Activated T-cell treated with anti-CD3 and anti-CD28 coated beads for 4 hours (primary cell): ENCODE results near the gene THAP4.
"Not testable (repeated sequence)": the region's sequence is repeated elsewhere in the genome, so short reads cannot be mapped to it uniquely, and the experiment has no call there.

ENCODE experiments used
- DNase-seq: peaks from one replicate; pipeline ENCODE4 v3.0.0-alpha.2; 2020

The THAP4 gene

DNA sequence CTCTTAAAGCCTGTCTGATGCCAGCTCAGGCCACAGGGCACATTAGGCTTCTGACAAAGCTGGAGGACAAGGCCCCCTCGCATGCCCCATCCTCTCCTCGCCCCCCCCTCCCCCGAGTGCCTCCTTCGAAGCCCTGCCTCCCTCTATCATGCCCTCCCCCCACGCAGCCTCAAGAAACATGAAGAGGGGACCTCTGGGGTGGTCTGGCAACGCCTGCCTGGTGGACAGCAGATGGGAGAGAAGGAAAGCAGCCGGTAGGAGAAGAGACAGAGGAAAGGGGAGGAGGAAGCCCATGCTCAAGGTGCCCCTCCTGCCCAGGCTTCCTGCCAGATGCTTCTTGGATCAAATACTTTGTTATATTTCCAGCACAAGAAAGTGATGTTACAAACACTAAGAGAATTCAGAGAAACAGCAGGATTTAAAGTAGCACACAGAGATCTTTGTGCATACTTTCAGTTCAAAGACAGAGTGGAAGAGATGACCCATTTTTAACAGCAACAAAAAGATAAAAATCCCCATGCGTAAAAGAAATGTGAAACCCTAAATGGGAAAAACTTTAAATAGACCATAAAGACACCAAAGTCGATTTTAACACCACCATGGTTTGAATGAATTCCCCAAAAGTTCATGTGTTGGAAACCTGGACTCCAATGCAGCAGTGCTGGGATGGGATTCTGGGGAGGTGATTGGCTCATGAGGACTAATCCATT lies 59.4 kb downstream of the THAP4 start:
- DNase-seq, result no peak

DNA sequence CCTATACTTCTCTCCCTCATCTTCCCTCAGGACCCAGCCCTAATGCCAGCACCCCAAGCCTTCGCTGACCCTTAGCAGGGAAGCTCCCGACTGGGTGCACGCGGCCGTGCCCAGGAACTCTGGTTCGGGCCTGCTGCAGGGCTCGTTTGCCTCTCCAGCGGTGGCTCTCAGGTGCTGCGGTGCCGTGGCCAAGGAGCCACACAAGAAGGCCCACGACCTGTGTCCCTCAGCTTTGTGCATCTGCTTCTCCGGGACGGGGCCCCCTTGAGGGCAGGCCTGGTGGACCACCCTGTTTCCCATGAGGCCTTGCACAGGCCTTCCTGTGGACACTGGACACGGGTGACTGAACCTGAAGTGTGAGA lies 60.7 kb downstream of the THAP4 start:
- DNase-seq, result no peak

DNA sequence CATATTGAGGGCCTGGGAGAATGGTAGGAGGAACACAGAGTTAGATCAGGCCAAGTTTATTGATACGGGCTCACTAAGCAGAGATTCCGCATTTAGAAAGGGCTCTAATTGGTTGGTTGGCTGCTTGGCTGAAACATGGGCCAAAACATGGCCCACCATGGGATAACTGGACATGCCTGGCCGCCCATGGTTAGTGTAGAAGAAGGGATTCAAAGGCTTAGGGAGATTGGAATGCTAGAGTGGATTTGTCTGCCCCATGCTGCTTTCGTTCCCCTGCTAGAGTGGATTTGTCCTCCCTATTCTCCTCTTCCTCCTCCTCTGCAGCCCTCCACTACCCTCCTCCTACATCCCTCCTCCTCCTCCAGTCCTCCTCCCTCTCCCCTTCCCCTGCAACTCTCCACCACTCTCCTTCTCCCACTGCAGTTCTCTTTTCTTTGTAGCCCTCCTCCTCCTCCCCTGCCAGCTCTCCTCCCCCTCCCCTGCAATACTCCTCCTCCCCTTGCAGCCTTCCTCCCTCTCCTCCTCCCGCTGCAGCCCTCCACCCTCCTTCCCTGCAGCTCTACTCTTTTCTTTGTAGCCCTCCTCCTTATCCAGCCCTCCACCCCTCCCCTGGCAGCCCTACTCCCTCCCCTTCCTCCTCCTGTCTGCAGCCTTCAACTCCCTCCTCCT lies 61.2 kb downstream of the THAP4 start:
- DNase-seq, result no peak

GRCh38 chr2:241574911-241575623 lies 61.9 kb downstream of the THAP4 start:
- no peak for DNase-seq

DNA sequence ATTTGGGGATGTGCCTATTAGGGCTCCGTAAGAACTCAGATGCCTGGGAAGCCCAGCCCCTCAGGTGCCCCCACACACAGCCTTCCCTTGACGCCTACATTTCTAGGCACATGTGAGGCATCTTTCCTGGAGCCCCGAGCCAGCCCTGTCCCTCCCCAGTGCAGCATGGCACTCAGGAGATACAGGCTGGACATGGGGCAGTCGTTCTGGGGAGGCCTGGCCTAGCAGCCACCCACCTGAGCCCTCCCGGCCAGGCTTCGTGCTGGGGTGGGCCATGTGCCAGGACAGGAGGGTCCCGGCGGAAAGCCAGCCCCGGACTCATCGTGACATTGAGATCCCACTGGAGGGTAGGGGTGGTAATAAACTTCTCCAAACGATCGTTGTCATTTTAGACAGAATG lies 63.2 kb downstream of the THAP4 start:
- DNase-seq, result no peak

DNA sequence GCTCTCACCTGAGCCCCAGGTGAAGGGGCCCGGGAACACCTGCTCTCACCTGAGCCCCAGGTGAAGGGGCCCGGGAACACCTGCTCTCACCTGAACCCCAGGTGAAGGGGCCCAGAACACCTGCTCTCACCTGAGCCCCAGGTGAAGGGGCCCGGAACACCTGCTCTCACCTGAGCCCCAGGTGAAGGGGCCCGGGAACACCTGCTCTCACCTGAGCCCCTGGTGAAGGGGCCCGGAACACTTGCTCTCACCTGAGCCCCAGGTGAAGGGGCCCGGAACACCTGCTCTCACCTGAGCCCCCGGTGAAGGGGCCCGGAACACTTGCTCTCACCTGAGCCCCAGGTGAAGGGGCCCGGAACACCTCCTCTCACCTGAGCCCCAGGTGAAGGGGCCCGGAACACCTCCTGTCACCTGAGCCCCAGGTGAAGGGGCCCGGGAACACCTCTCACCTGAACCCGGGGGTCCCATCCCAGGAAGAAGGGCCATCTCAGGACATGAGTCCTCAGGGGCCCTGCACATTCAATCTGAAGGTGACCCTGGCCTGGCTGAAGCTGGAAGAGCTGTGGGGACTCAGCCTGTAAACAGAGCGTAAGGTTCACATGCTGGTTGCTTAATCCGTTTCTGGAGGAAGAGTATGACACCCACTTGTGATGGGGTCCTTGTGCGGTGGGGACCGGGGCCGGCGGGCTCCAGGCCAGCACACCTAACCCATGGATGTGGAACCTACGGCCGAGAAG lies 63.9 kb downstream of the THAP4 start:
- DNase-seq, result not testable (repeated sequence)

DNA sequence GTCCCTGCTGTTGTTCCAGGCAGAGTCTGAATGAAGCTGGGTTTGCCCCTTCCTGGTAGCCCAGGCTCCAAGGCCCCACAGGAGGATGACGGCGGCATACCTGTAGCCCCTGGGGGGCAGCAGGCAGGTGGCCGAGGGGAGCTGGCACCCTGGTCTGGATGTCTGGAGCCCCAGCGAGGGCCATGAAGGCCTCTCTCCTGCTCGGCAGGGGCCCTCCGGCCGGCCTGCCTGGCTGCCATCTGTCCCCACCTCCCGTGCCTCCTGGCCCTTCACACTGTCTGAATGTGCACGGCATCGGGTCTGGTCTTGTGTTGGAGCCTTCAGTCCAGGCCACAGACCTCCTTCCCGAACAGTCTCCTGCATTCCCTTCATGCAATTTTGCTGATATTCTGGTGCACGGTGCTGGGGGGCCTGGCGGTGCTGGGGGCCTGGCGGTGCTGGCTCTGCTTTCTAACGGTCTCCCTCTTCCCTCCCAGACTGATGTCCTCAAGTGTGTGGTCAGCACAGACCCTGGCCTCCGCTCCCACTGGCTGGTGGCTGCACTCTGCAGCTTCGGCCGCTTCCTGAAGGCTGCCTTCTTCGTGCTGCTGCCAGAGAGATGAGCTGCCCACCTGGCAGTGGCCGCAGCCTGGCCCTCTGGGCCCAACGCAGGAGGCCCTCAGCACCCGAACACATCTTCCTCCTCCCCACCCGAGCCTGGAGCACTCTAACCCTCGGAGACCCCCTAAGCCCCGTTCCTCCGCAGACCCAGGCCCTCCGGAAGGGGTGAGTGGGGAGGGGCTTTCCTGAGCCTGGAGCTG lies 64.9 kb downstream of the THAP4 start:
- no peak for DNase-seq

GRCh38 chr2:241570961-241571581 lies 65.9 kb downstream of the THAP4 start:
- DNase-seq, result no peak

GRCh38 chr2:241569831-241570281 lies 67.1 kb downstream of the THAP4 start:
- no peak for DNase-seq

DNA sequence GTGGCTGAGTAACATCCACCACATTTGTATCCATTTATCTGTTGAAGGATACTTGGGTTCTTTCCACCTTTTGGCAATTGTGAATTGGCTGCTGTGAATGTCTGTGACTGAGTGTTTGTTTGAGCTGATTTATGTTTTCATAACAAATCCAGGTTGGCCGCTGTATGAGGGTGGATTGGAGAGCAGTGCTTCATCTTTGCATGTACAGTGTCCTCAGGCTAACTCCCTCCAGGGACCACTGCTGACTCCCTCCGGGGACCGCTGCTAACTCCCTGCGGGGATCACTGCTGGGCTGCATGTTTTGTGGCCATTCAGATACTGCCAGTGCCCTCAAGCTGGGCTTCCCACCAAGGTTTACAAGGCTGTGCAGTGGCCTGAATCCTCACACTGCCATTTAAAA lies 68.2 kb downstream of the THAP4 start:
- DNase-seq, result no peak

- DNase-seq, result no peak
These were observed 69.2 kb downstream of the THAP4 start for GRCh38 chr2:241567776-241568175.

DNA sequence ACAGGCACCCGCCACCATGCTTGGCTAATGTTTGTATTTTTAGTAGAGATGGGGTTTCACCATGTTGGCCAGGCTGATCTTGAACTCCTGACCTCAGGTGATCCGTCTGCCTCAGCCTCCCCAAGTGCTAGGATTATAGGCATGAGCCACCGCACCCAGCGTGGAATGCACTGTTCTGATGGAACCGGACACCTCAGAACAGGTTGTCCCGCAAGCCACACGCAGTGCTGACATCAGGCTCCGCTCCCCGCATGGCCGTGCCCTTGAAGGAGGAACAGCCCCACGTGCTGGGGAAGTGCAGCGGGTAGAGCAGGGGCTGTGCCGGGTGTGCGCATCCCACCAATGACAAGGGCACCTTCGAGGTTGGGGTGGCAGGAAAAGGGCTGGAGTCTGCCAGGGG lies 69.7 kb downstream of the THAP4 start:
- DNase-seq, result not testable (repeated sequence)

- no peak for DNase-seq
These were observed 70.5 kb downstream of the THAP4 start for GRCh38 chr2:241566468-241566867.

DNA sequence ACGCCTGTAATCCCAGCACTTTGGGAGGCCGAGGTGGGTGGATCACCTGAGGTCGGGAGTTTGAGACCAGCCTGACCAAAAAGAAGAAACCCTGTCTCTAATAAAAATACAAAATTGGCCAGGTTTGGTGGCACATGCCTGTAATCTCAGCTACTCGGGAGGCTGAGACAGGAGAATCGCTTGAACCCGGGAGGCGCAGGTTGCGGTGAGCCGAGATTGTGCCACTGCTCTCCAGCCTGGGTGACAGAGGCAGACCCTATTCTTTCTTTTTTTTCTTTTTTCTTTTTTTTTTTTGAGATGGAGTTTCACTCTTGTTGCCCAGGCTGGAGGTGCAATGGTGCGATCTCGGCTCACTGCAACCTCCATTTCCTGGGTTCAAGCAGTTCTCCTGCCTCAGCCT lies 70.9 kb downstream of the THAP4 start:
- DNase-seq, result not testable (repeated sequence)

GRCh38 chr2:241565411-241565810 lies 71.5 kb downstream of the THAP4 start:
- DNase-seq, result no peak

DNA sequence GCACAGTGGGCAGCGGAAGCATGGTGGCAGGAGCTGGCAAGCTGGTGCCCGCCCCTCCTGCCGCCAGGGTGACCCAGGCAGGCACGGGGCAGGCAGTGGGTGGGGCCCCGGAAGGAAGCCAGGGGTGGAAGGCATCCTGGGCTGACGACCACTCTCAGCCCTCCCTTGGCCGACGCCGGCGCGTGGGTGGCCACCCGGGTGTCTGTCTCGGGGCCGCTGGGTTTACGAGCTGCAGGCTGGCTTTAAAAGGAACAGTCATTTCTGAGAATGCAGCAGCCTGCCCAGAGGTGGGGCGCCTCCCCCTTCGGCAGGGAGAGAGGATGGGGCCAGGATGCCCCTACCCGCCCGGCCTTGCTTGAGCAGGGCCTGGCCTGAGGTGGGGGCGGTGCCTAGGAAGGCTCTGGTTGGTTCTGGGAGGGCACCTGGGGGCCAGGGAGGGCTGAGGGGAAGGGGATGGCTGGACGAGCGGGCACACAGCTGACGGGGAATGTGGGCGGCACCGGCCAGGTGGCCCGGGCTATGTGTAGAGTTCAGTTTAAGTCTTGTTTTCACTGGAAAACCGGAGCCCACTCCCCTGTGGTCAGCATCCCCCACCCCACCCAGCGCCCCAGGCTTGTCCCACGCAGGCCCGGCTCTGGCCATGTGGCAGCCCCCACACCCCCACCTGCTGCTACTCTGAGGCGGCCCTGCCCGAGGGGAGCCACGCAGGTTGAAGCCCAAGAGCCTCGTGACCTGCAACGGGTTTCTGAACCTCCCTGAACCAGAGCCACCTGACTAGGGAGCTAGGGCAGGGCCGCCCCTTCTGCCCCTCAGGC lies 72.2 kb downstream of the THAP4 start:
- no peak for DNase-seq

DNA sequence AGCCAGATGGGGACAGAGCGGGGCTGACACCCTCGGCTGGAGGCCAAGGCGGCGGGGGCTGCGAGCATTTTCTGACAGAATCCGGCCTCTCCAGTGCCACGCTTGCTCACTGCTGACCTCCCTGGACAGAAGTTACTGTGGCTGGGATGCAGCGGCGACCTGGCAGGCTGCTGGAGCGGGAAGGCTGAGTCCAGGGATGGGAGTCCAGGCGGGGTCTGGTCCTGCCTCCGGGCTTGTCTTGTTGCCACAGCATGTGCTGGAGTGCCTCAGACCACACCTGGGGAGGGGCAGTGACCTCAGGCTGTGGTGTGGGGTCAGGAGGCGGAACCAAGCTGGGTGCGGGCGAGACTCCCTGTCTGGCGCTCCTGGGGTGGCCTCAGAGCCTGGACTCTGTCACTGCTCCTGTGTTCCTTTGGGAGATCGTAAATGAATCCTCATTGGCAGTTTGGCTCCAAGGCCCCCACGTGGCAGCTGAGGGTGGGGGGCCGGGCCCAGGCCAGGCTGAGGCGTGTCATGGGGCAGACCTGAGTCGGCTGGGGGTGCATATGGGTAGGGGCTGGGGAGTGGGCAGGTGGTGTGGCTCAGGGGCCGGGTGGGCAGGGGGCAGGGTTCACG lies 72.9 kb downstream of the THAP4 start:
- DNase-seq, result no peak

DNA sequence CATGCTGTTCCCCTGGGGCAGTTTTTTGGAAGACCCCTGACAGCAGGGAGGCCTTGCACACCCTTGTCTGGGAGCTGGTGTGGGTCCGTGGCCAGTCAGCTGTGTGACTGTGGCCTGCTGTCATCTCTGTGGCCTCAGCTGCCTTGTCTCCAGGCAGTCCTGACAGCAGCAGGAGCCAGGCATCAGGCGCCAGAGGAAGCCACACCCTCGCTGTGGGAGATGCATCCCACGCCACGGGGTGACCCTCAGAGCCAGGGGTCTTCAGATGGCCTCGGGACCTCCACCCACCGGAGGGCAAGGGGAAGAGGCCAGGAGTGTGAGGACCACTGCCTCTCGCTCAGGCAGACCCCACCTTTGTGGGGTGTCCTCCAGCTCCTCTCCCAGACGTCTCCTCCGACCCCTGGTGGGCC lies 73.4 kb downstream of the THAP4 start:
- no peak for DNase-seq

- DNase-seq, result no peak
These were observed 73.9 kb downstream of the THAP4 start for GRCh38 chr2:241563031-241563507.

- DNase-seq, result no peak
These were observed 74.6 kb downstream of the THAP4 start for GRCh38 chr2:241562269-241562891.
